Measurements from ENCODE around the gene FAM107B.

FAM107B gene

DNA sequence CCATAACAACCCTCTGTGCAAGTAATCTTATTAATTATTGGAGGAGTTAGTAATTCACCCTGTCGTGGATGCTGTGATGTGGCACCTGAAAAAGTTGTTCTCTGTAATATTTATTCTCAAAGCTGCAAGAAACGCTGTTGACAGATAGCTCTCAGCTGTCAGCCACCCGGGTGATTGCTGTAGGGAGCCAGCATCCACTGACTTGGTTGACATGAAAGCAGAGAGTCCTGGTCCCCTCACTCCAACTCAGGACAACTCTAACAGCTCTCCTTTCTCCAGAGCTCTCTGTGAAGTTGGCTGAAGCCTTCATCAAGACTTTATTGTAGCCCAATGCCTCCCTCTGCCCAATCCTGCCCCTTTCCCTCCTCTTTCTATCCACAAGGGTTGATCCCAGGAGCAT, 98.0 kb downstream of the FAM107B start:
- no peak overlapping the region for H3K4me3 ChIP-seq (ENCODE audit: low read length)
- TF ChIP-seq, protein P1, sequence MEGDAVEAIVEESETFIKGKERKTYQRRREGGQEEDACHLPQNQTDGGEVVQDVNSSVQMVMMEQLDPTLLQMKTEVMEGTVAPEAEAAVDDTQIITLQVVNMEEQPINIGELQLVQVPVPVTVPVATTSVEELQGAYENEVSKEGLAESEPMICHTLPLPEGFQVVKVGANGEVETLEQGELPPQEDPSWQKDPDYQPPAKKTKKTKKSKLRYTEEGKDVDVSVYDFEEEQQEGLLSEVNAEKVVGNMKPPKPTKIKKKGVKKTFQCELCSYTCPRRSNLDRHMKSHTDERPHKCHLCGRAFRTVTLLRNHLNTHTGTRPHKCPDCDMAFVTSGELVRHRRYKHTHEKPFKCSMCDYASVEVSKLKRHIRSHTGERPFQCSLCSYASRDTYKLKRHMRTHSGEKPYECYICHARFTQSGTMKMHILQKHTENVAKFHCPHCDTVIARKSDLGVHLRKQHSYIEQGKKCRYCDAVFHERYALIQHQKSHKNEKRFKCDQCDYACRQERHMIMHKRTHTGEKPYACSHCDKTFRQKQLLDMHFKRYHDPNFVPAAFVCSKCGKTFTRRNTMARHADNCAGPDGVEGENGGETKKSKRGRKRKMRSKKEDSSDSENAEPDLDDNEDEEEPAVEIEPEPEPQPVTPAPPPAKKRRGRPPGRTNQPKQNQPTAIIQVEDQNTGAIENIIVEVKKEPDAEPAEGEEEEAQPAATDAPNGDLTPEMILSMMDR (IDR thresholded peaks at IDR 0.05; ENCODE audit: insufficient read depth, low read depth, low read length, missing control alignments), result no peak
- no peak for DNase-seq (ENCODE audit: low read depth)

DNA sequence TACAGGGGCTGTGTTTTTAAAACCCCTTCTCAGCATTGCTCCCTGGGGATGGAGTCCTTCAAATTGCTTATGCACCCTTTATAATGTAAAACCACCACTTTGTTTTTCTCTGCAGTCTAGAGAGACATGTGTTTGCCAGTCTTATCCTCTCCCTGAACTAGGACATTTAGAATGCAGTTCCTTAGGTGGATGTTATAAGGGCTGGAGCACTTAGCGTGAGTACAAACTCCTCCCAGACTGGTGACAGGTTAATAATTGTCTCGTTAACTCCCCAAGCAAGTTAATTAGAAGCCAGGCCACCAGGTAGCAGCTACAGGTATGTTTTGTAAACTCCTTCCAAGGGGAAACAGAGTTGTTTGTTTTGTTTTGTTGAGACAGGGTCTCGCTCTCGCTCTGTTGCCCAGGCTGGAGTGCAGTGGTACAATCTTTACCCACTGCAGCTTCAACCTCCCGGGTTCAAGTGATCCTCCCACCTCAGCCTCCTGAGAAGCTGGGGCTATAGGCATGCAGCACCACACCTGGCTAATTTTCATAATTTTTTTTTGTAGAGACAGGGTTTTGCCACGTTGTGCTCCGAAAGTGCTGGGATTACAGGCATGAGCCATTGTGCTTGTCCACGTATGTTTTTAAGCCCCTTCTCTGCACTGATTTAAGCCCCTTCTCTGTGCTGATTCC, 100.2 kb downstream of the FAM107B start:
- TF ChIP-seq, protein P1 (IDR thresholded peaks at IDR 0.05; ENCODE audit: insufficient read depth, low read depth, low read length, missing control alignments), result no peak
- H3K4me3 ChIP-seq (ENCODE audit: low read length), result no peak overlapping the region
- DNase-seq (ENCODE audit: low read depth), result no peak

DNA sequence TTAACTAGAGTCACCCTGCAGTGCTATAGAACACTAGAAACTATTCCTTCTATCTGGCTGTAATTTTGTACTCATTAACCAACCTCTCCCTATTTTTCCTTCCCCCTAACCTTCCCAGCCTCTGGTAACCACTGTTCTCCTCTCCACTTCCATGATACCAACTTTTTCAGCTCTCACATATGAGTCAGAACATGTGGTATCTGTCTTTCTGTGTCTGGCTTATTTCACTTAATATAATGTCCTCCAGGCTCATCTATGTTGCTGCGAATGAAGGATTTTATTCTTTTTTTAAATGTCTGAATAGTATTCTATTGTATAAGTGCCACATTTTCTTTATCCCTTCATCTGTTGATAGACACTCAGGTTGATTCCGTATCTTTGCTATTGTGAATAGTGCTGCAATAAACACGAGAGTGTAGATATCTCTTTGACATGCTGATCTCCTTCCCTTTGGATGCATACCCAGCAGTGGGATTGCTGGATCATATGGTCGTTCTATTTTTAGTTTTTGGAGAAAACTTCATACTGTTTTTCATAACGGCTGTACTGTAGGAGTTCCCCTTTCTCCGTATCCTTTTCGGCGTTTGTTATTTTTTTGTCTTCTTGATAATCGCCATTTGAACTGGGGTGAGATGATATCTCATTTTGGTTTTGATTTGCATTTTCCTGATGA, 101.4 kb downstream of the FAM107B start:
- DNase-seq (ENCODE audit: low read depth), result no peak
- H3K4me3 ChIP-seq (ENCODE audit: low read length), result no peak overlapping the region
- TF ChIP-seq, protein P1 (IDR thresholded peaks at IDR 0.05; ENCODE audit: insufficient read depth, low read depth, low read length, missing control alignments), result no peak

DNA sequence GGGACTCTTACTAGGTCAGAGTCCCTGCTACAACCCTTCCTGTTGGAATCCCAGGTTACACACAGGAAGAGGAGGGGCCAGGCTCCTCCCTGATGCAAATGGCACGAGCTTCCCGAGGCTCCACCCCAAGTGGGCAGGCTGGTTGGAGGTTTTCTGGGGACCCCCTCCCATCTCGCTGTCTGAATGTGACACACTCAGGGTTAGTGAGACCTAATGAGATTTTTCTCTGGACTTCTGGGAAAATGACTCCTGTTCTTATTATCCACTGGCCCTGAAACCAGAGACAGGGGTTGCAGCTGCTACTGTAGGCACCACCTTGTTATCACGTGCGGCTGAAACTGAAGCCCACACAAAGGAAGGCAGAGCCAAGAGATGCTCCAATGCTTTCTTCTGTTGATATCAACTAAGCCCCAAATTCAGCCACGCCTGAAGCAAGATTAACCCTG, 103.3 kb downstream of the FAM107B start:
- TF ChIP-seq, protein P1 (IDR thresholded peaks at IDR 0.05; ENCODE audit: insufficient read depth, low read depth, low read length, missing control alignments), result no peak
- no peak overlapping the region for H3K4me3 ChIP-seq (ENCODE audit: low read length)
- DNase-seq (ENCODE audit: low read depth), result no peak

DNA sequence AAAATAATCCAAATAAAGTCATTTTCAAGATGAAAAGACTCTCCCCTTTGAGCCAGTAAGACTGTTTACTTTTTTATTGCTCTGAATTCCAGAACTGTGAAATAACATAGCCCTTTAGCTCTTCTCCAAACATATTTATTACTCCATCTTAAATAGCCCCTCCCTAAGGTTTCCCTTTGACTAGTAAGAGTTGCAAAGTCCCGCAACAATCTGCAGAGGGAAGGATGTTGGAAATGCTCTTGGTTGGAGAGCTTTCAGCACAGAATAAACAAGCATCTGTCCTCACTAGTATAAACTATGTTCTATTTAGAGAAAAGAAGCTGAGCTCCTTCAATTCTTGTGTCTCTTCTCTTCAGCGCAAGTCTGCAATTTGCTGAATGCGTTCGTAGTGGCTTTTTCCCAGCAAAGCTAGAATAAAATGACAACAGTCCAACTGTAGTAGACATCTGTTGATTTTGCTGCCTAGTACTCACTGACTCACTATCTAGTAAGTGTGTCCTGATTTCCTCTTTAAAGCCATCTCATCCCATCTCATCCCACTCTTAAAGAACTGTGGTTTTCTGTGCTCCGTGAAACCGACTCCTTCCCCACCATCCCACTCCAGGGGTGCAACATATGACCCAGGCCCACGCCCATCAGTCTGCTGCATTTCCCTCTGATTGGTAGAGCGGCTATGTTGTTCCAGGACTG, 104.0 kb downstream of the FAM107B start:
- H3K4me3 ChIP-seq (ENCODE audit: low read length), result no peak overlapping the region
- DNase-seq (ENCODE audit: low read depth), result no peak
- TF ChIP-seq, protein P1 (IDR thresholded peaks at IDR 0.05; ENCODE audit: insufficient read depth, low read depth, low read length, missing control alignments), result no peak

DNA sequence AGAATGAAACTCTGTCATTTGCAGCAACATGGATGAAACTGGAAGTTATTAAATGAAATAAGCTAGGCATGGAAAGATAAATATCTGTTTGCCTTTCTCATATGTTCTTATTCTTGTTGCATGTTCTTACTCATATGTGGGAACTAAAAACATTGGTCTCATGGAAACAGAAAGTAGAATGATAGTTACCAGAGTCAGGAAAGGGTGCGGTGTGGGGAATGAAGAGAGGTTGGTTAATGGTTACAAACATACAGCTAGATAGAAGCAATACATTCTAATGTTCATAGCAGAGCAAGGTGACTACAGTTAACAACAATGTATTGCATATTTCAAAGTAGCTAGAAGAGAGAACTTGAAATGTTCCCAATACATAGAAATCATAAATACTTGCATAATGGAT, 105.1 kb downstream of the FAM107B start:
- TF ChIP-seq, protein P1 (IDR thresholded peaks at IDR 0.05; ENCODE audit: insufficient read depth, low read depth, low read length, missing control alignments), result no peak
- no peak overlapping the region for H3K4me3 ChIP-seq (ENCODE audit: low read length)
- no peak for DNase-seq (ENCODE audit: low read depth)

Measured in epithelial cell of esophagus (primary cell).